Tibial nerve (tissue), 3 donors: Measurements from ENCODE around the gene TMEM9B.

Experiments
- CTCF ChIP-seq, 5 experiments: fragments of 200-600 bp in 3 of 5; fragments of 450-650 bp in 2 of 5; sonication (generic) in 3 of 5; IDR thresholded peaks; one replicate each; pipeline ENCODE4 v1.5.1; 2016 to 2019; ENCODE audit warnings: antibody characterized with exemption in 5 of 5, mild to moderate bottlenecking in 3 of 5, moderate library complexity in 2 of 5
- POLR2A ChIP-seq, 2 donors: fragments of 450-650 bp; IDR thresholded peaks; one replicate each; pipeline ENCODE4 v1.6.1; 2017; ENCODE audit warnings: antibody characterized with exemption in 2 of 2, mild to moderate bottlenecking in 2 of 2, moderate library complexity in 2 of 2

GRCh38 chr11:8908099-8908498, 56.1 kb downstream of the TMEM9B start:
- TF ChIP-seq CTCF (IDR thresholded peaks at IDR 0.05) (no peak), POLR2A (IDR thresholded peaks at IDR 0.05) (no peak)
